ENCODE data around the gene GOSR2.

DNA sequence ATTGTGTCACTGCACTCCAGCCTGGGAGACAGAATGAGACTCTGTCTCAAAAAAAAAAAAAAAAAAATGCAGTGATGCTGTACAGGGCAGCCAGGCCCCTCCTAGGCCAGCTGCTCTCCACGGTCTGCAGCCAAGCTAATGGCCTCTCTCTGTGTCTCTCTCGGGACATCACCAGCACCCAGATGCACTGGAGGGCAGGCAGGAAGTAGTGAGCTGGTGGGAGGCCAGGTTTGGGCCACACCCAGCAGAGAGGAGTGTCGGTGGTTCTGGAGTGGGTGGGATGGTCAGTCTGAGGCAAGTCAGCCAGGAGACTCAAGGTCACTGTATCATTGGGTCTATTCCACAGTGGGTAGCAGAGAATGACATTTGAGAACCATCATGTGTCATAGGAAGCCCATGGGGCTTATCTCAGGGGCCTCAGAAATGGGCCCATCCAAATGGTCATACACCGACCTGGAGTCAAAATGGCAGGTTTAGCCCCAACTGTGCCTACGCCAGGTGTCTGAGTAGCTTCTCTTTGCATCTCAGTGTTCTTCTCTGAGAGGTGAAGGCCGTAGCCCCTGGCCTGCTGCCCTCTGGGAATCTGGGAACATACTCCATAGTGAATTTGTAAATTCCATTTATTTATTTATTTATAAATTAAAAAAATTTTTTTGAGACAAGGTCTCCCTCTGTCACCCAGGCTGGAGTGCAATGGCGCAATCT lies 48.9 kb upstream of the GOSR2 start:
- TF ChIP-seq, protein P1, sequence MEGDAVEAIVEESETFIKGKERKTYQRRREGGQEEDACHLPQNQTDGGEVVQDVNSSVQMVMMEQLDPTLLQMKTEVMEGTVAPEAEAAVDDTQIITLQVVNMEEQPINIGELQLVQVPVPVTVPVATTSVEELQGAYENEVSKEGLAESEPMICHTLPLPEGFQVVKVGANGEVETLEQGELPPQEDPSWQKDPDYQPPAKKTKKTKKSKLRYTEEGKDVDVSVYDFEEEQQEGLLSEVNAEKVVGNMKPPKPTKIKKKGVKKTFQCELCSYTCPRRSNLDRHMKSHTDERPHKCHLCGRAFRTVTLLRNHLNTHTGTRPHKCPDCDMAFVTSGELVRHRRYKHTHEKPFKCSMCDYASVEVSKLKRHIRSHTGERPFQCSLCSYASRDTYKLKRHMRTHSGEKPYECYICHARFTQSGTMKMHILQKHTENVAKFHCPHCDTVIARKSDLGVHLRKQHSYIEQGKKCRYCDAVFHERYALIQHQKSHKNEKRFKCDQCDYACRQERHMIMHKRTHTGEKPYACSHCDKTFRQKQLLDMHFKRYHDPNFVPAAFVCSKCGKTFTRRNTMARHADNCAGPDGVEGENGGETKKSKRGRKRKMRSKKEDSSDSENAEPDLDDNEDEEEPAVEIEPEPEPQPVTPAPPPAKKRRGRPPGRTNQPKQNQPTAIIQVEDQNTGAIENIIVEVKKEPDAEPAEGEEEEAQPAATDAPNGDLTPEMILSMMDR (IDR thresholded peaks at IDR 0.05): no peak
- TF ChIP-seq POLR2A (IDR thresholded peaks at IDR 0.05): no peak

Measured in esophagus squamous epithelium (tissue), 4 donors.